Kidney (tissue), 14 donors: ENCODE results near the gene LMAN2. TPM values are rescaled to one million over a fixed set of nuclear protein-coding genes. Genes with fewer than 3 reads are reported as not detected.

Experiments
- DNase-seq, 5 donors: peaks; one replicate each; pipeline ENCODE4 v3.0.0-alpha.2; 2013 to 2020
- FAIRE-seq: peaks from 2 replicates; lab custom pipeline; 2012; peaks lifted over from hg19 to GRCh38; lab: Jason Lieb, UNC
- H3K27ac ChIP-seq, 2 donors: one replicate each; pipeline ENCODE4 v1.7.0; 2013; ENCODE audit warnings: low read depth in 2 of 2, low read length in 2 of 2, inconsistent platforms in 1 of 2
- H3K27me3 ChIP-seq: one replicate; pipeline ENCODE4 v1.7.1; 2013; ENCODE audit warnings: low read length, inconsistent platforms; ENCODE audit not compliant: control insufficient read depth, insufficient read depth
- H3K36me3 ChIP-seq, 3 donors: one replicate each; pipeline versions ENCODE4 v1.7.0 to v1.7.1; 2013; ENCODE audit warnings: low read length in 3 of 3, control low read depth in 1 of 3, inconsistent platforms in 1 of 3; ENCODE audit not compliant: insufficient read depth in 3 of 3, control insufficient read depth in 2 of 3
- H3K4me1 ChIP-seq, 3 donors: one replicate each; pipeline versions ENCODE4 v1.7.0 to v1.7.1; 2013; ENCODE audit warnings: low read length in 3 of 3, inconsistent platforms in 1 of 3, low read depth in 1 of 3; ENCODE audit not compliant: control insufficient read depth in 2 of 3, insufficient read depth in 2 of 3
- H3K4me3 ChIP-seq, 3 donors: one replicate each; pipeline versions ENCODE4 v1.7.0 to v1.8.1; 2013; ENCODE audit warnings: low read length in 3 of 3, control low read depth in 1 of 3, inconsistent platforms in 1 of 3
- H3K9ac ChIP-seq, 3 donors: one replicate each; pipeline versions ENCODE4 v1.7.0 to v1.7.1; 2013; ENCODE audit warnings: low read length in 3 of 3, control low read depth in 1 of 3, inconsistent platforms in 1 of 3
- H3K9me3 ChIP-seq, 3 donors: one replicate each; pipeline versions ENCODE4 v1.7.0 to v1.7.1; 2013; ENCODE audit warnings: low read length in 3 of 3, control low read depth in 1 of 3, inconsistent platforms in 1 of 3; ENCODE audit not compliant: control insufficient read depth in 2 of 3, insufficient read depth in 1 of 3
- CTCF ChIP-seq: IDR thresholded peaks from 3 replicates; pipeline ENCODE4 v1.5.1; 2012; ENCODE audit warnings: mild to moderate bottlenecking, moderate library complexity, borderline replicate concordance; ENCODE audit not compliant: insufficient read depth; ENCODE audit errors: extremely low read depth
- intact Hi-C: fragments of 100-400 bp; cut with DNase I; formaldehyde crosslinking; loops from one replicate; pipeline ENCODE4 v1.11.1; 2022
- polyA plus RNA-seq: library from polyadenylated mRNA; stranded (reverse); fragments of 350-450 nt; fragmentation: Illumina TruSeq; extraction: RNeasy Lipid Tissue Mini Kit (QIAGEN cat#74804); gene quantifications from one replicate; pipeline ENCODE4 v1.2.3, GENCODE V29; 2014; ENCODE audit warnings: low read depth, low replicate concordance; ENCODE audit not compliant: insufficient read depth
- total RNA-seq: library from RNA; stranded (reverse); fragmentation: NEBNext Ultra II Directional; extraction: Animal tissue kit (Norgen Biotek cat#: 25700); gene quantifications from one replicate; pipeline ENCODE4 v1.2.1, GENCODE V29; 2021
- donor health status: control.
- donor health status: control.
- donor health status: control.
- donor health status: control.
- donor health status: control.
- donor health status: DM: yes; HTN: yes; CAD: no.
- donor health status: Normal renal cell carcinoma (clear cell type).

The LMAN2 gene
- total and polyA plus RNA-seq, 2 donors from 2014 or later = 137 to 190 TPM

GRCh38 chr5:177311392-177311722 lies 40.1 kb downstream of the LMAN2 start:
- no peak for TF ChIP-seq CTCF
- FAIRE-seq (no peak), DNase-seq (peak in 2 of 5 donors; percentile 33 to 82)
- peaks cover 0 to 11% (median 0%) of the 10 kb centered on the region in 3 donors for H3K4me1 ChIP-seq
- no peak overlapping the region for H3K27ac ChIP-seq
- H3K4me3 ChIP-seq = peak overlapping the region in 1 of 3 donors; percentile 61
- intact Hi-C loops = no loop called here
- peaks cover 0 to 6% (median 0%) of the 10 kb centered on the region in 3 donors for H3K36me3 ChIP-seq
- H3K27me3 ChIP-seq = no peaks in the 10 kb centered on the region
- H3K9me3 ChIP-seq = no peaks in the 10 kb centered on the region
- H3K9ac ChIP-seq = no peak overlapping the region

- TF ChIP-seq CTCF = no peak
- no peaks in the 10 kb centered on the region for H3K9me3 ChIP-seq
- H3K27ac ChIP-seq = no peak overlapping the region
- FAIRE-seq (no peak), DNase-seq (peak; percentile 22 to 69 (median 51))
- H3K36me3 ChIP-seq = peaks cover 0 to 9% (median 4%) of the 10 kb centered on the region in 3 donors
- peak overlapping the region in 1 of 3 donors; percentile 44 for H3K4me3 ChIP-seq
- peaks cover 0 to 11% (median 0%) of the 10 kb centered on the region in 3 donors for H3K4me1 ChIP-seq
- H3K9ac ChIP-seq = no peak overlapping the region
- no peaks in the 10 kb centered on the region for H3K27me3 ChIP-seq
- intact Hi-C loops = no loop called here
These were observed 40.6 kb downstream of the LMAN2 start for GRCh38 chr5:177310757-177311391.

GRCh38 chr5:177310332-177310731 lies 41.1 kb downstream of the LMAN2 start:
- H3K9me3 ChIP-seq = no peaks in the 10 kb centered on the region
- intact Hi-C loops = no loop called here
- no peak overlapping the region for H3K9ac ChIP-seq
- no peak for FAIRE-seq
- peak in 1 of 5 donors; percentile 75 for DNase-seq
- H3K27me3 ChIP-seq = no peaks in the 10 kb centered on the region
- H3K27ac ChIP-seq = no peak overlapping the region
- no peak for TF ChIP-seq CTCF
- peaks cover 0 to 11% (median 0%) of the 10 kb centered on the region in 3 donors for H3K4me1 ChIP-seq
- no peak overlapping the region for H3K4me3 ChIP-seq
- peaks cover 0 to 13% (median 9%) of the 10 kb centered on the region in 3 donors for H3K36me3 ChIP-seq
